Suprapubic skin (tissue), 4 donors: ENCODE results near the gene MOB4.

Source experiments
- CTCF ChIP-seq, 2 donors: fragments of 200-600 bp in 1 of 2; fragments of 450-650 bp in 1 of 2; sonication (generic) in 1 of 2; IDR thresholded peaks; one replicate each; pipeline ENCODE4 v1.5.1; 2016 to 2019; ENCODE audit warnings: antibody characterized with exemption in 2 of 2, mild to moderate bottlenecking in 1 of 2, moderate library complexity in 1 of 2
- EP300 ChIP-seq: sonication (generic); formaldehyde crosslinking; IDR thresholded peaks from one replicate; pipeline ENCODE4 v1.6.1; 2017; ENCODE audit warnings: antibody characterized with exemption
- POLR2AphosphoS5 ChIP-seq, 3 donors: sonication (generic); formaldehyde crosslinking; IDR thresholded peaks; one replicate each; pipeline ENCODE4 v1.6.1; 2017; ENCODE audit warnings: antibody characterized with exemption in 3 of 3

GRCh38 chr2:197515315-197515738, 539 bp upstream of the MOB4 start:
- no peak for TF ChIP-seq CTCF (IDR thresholded peaks at IDR 0.05)
- TF ChIP-seq POLR2AphosphoS5 (IDR thresholded peaks at IDR 0.05): no peak
- no peak for TF ChIP-seq EP300
